Aorta (tissue), 5 donors: Measurements from ENCODE around the gene PLD3. TPM values are rescaled to one million over a fixed set of nuclear protein-coding genes. Genes with fewer than 3 reads are reported as not detected.

Source experiments
- ATAC-seq: fragments of 200-7000 bp; cut with Tn5 transposase; one replicate; pipeline ENCODE4 v1.9.1; 2022; ENCODE audit warnings: moderate library complexity; ENCODE audit not compliant: low FRiP score
- DNase-seq, 2 donors: peaks; one replicate each; pipeline ENCODE4 v3.0.0-alpha.2; 2020
- H3K27ac ChIP-seq, 2 donors: one replicate each; pipeline ENCODE4 v1.5.1; 2013; ENCODE audit warnings: low read length in 2 of 2, mild to moderate bottlenecking in 2 of 2, moderate library complexity in 2 of 2, control low read depth in 1 of 2, inconsistent platforms in 1 of 2, low read depth in 1 of 2
- H3K27me3 ChIP-seq, 2 donors: one replicate each; pipeline ENCODE4 v1.6.1; 2013; ENCODE audit warnings: control low read depth in 1 of 2, low read length in 1 of 2, mild to moderate bottlenecking in 1 of 2, moderate library complexity in 1 of 2; ENCODE audit not compliant: insufficient read depth in 2 of 2, control insufficient read depth in 1 of 2
- H3K36me3 ChIP-seq, 2 donors: one replicate each; pipeline ENCODE4 v1.6.1; 2013; ENCODE audit warnings: control low read depth in 1 of 2, low read length in 1 of 2, mild to moderate bottlenecking in 1 of 2; ENCODE audit not compliant: insufficient read depth in 2 of 2, control insufficient read depth in 1 of 2
- H3K4me1 ChIP-seq, 2 donors: one replicate each; pipeline ENCODE4 v1.6.1; 2013; ENCODE audit warnings: low read length in 2 of 2, control low read depth in 1 of 2, mild to moderate bottlenecking in 1 of 2, moderate library complexity in 1 of 2; ENCODE audit not compliant: insufficient read depth in 2 of 2, control insufficient read depth in 1 of 2
- H3K4me3 ChIP-seq, 2 donors: one replicate each; pipeline ENCODE4 v1.5.1; 2013; ENCODE audit warnings: low read length in 2 of 2, control low read depth in 1 of 2, mild to moderate bottlenecking in 1 of 2
- H3K9me3 ChIP-seq: one replicate; pipeline ENCODE4 v1.6.1; 2013; ENCODE audit warnings: mild to moderate bottlenecking, low read length; ENCODE audit not compliant: control insufficient read depth
- WGBS, 2 donors: extraction: QIAGEN DNeasy Blood & Tissue Kit; methylation state at CpG; one replicate each; pipeline ENCODE4 v1.1.7; 2013; 5-methylcytosine and 5-hydroxymethylcytosine counted together
- intact Hi-C, 2 donors: fragments of 100-400 bp; cut with DNase I; formaldehyde crosslinking; loops; one replicate each; pipeline versions ENCODE4 v1.14.2 to v1.15.0; 2022
- polyA plus RNA-seq, 2 donors: library from polyadenylated mRNA; stranded (reverse); fragments of 200-250 nt; gene quantifications; one replicate each; pipeline ENCODE4 v1.2.3, GENCODE V29; 2013
- total RNA-seq, 2 donors: library from RNA; stranded (reverse); fragmentation: NEBNext Ultra II Directional; extraction: Animal tissue kit (Norgen Biotek cat#: 25700); gene quantifications; one replicate each; pipeline ENCODE4 v1.2.1, GENCODE V29; 2021
- donor health status: healthy with polysubstance abuse.
- donor health status: Bipolar disorder and iron deficiency.
- donor health status: DM: no; HTN: no; CAD: no.
- donor health status: DM: no; HTN: no; CAD: no.
- donor health status: DM: yes; HTN: yes; CAD: no.

The PLD3 gene
- total and polyA plus RNA-seq, 4 donors: 143 to 291 (median 209) TPM

DNA sequence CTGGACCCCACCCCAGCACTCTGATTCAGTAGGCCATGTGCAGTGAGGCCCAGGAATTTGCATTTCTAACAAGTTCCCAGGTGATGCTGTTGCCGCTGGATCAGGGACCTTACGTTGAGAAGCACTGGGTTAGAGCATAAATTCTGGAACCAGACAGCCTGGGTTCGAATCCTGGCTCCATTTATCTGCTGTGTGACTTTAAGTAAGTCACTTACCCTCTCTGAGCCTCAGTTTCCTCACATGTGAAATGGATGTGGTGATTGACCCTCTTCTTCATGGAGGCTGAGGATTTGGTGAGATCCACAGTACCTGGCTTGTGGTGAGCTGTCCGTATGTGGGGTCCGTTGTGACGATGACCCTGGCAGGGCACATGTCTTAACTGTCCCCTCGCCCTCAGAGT is 25.6 kb downstream of the PLD3 start:
- no peaks in the 10 kb centered on the region for H3K4me1 ChIP-seq
- H3K4me3 ChIP-seq: no peak overlapping the region
- no peaks in the 10 kb centered on the region for H3K9me3 ChIP-seq
- peaks cover 0 to 8% of the 10 kb centered on the region in 2 donors for H3K36me3 ChIP-seq
- no peak for DNase-seq
- no peaks in the 10 kb centered on the region for H3K27me3 ChIP-seq
- WGBS, 2 donors: 94 to 95% methylated on average over 7 of the region's 7 CpGs
- H3K27ac ChIP-seq: no peak overlapping the region
- no peak for ATAC-seq
- intact Hi-C loops: no loop called here

DNA sequence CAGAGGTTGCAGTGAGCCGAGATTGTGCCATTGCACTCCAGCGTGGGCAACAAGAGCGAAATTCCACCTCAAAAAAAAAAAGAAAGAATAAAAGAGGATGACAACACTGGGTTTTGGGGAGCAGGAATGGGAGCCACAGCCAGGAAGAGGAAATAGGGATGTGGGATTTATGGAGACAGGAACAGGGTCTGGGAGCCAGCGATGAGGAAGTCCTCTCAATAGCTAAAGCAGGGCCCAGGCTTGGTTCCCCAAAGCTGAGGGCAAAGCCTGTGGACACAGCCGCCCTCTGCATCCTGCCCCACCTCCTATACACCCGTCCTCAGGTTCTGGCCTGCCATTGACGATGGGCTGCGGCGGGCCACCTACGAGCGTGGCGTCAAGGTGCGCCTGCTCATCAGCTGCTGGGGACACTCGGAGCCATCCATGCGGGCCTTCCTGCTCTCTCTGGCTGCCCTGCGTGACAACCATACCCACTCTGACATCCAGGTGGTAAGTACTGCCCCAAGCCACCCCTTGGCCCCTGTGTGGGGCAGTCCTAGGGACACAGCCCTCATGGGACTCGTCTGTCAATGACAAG is 27.9 kb downstream of the PLD3 start:
- H3K27ac ChIP-seq: no peak overlapping the region
- no peak overlapping the region for H3K4me3 ChIP-seq
- ATAC-seq (no peak), DNase-seq (no peak)
- peaks cover 0 to 8% of the 10 kb centered on the region in 2 donors for H3K36me3 ChIP-seq
- H3K27me3 ChIP-seq: no peaks in the 10 kb centered on the region
- no peaks in the 10 kb centered on the region for H3K4me1 ChIP-seq
- intact Hi-C loops: no loop called here
- no peaks in the 10 kb centered on the region for H3K9me3 ChIP-seq
- WGBS, 2 donors: 92 to 93% methylated on average over 16 to 17 of the region's 17 CpGs

DNA sequence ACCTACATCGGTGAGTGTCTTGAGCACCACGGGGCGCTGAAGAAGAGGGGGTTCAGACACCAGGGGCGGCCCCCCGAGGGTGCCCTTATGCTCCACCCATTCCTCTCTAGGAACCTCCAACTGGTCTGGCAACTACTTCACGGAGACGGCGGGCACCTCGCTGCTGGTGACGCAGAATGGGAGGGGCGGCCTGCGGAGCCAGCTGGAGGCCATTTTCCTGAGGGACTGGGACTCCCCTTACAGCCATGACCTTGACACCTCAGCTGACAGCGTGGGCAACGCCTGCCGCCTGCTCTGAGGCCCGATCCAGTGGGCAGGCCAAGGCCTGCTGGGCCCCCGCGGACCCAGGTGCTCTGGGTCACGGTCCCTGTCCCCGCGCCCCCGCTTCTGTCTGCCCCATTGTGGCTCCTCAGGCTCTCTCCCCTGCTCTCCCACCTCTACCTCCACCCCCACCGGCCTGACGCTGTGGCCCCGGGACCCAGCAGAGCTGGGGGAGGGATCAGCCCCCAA is 29.4 kb downstream of the PLD3 start:
- DNase-seq (no peak), ATAC-seq (no peak)
- no peaks in the 10 kb centered on the region for H3K9me3 ChIP-seq
- intact Hi-C loops: no loop called here
- no peaks in the 10 kb centered on the region for H3K27me3 ChIP-seq
- WGBS, 2 donors: 93 to 95% methylated on average over 25 of the region's 25 CpGs
- H3K4me1 ChIP-seq: no peaks in the 10 kb centered on the region
- peaks cover 0 to 8% of the 10 kb centered on the region in 2 donors for H3K36me3 ChIP-seq
- H3K27ac ChIP-seq: no peak overlapping the region
- no peak overlapping the region for H3K4me3 ChIP-seq

DNA sequence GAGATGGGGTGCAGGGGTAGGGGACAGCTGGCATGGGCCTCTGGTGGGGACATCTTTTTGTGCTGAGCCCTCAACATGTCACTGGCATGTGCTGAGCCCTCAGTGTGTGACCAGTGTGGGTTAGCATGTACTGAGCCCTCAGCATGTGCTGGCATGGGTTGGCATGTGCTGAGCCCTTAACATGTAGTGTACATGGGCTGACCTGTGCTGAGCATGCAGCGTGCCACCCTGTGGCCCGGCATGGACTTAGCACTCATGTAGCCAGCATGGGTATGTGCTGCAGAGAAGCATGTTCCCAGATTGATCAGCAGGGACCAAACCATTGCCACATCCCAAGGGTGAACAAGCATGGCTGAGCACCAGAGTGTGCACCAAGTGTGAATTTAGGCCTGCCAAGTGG is 30.0 kb downstream of the PLD3 start:
- DNase-seq (no peak), ATAC-seq (no peak)
- H3K36me3 ChIP-seq: peaks cover 0 to 8% of the 10 kb centered on the region in 2 donors
- H3K4me3 ChIP-seq: no peak overlapping the region
- no peak overlapping the region for H3K27ac ChIP-seq
- H3K9me3 ChIP-seq: no peaks in the 10 kb centered on the region
- 78 to 79% methylated on average over 2 of the region's 2 CpGs for WGBS, 2 donors
- no peaks in the 10 kb centered on the region for H3K27me3 ChIP-seq
- no peaks in the 10 kb centered on the region for H3K4me1 ChIP-seq
- intact Hi-C loops: no loop called here

DNA sequence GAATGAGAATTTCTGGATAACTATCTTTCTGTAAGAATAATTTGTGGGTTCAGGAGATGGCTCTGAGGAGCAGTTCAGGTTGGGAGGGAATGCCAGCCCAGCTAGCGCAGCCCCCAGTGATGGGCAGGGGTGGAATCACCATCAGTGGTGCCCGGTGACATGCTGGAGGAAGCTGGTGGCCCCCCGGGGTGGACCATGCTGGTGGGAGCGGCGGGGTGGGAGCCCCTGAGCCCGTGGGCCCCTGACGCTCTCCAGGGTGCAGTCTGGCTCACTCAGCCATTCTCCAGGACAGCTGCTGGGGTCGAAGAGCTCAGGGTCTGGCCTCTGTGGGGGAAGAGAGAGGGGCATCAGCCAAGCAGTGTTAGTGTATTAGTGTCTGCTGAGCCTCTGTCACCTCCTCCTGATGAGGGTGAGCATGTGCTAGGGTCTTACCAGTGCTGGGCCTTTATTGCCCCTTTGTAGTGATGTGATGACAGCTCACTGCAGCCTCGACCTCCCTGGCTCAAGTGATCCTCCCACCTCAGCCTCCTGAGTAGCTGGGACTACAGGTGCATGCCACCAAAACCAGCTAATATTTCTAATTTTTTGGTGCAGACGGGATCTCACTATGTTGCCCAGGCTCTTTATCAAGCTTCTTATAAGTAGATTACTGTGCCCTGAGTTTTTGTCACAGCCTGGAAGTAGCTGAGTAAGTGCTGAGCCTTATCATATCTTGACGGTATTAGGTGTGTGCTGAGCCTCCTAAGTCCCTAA is 31.1 kb downstream of the PLD3 start:
- 84 to 85% methylated on average over 11 of the region's 11 CpGs for WGBS, 2 donors
- Histone ChIP-seq H3K36me3 (peaks cover 0 to 3% of the 10 kb centered on the region in 2 donors), H3K9me3 (no peaks in the 10 kb centered on the region), H3K4me1 (no peaks in the 10 kb centered on the region), H3K27ac (no peak overlapping the region), H3K27me3 (no peaks in the 10 kb centered on the region), H3K4me3 (no peak overlapping the region)
- ATAC-seq (no peak), DNase-seq (no peak)
- intact Hi-C loops: no loop called here

DNA sequence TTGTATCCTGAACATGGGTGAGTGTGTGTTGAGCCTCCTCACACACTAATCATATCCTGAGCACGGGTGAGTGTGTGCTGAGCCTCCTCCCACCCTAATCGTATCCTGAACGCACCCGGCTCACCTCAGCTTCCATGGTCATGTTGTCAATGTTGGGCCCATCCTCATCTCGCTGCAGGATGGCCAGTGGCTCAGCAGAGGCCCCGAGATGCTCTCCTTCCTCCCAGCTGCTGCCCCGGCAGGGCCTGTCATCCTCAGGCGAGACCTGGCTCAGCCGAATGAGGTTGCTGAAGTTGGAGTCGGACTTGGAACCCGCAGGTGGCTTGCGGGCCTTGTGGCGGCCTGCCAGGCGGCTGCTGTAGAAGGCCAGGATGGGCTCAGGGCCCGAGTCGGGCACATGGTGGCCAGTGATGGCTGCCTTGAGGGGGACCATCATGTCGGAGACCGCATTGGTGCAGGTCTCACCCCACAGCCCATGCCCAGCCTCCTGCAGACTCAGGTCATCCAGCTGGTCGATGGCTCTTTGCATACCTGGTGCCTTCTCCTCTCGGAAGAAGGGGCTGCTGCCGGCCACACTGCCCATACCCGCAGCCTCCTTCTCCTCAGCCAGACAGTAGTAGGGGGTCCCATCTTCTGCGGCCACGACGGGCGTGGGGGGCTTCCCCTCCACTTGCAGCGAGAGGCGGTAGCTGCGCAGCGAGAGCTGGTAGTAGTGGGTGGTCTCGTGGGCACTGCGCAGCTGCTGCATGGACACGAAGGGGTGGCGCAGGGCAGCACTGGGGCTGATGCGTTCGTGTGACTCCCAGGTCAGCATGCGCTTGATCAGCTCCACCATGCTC is 31.9 kb downstream of the PLD3 start:
- peaks cover 0 to 3% of the 10 kb centered on the region in 2 donors for H3K36me3 ChIP-seq
- WGBS, 2 donors: 85 to 86% methylated on average over 37 of the region's 37 CpGs
- no peak for ATAC-seq

DNA sequence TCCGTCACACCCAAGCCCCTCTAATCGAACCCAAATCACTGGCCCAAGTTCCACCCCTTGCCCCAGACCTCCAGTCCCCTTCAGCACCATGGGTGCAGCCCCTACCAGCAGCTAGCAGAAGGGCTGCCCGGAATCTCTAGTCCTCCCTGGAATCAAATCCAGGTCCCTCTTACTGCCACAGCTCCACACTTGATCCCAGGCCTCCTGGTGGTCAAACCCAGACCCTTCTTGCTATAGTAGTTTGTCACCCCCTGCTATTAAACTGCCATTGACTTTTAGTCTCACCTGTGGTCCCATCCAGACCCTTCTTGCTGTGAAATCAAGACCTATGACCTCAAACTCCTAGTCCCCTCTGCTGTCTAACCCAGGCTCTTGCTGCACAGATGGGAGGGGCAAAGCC is 32.8 kb downstream of the PLD3 start:
- Histone ChIP-seq H3K27me3 (no peaks in the 10 kb centered on the region), H3K4me1 (no peaks in the 10 kb centered on the region), H3K4me3 (no peak overlapping the region), H3K27ac (no peak overlapping the region), H3K9me3 (no peaks in the 10 kb centered on the region), H3K36me3 (peaks cover 0 to 3% of the 10 kb centered on the region in 2 donors)
- DNase-seq (no peak), ATAC-seq (no peak)
- WGBS, 2 donors: 71 to 78% methylated on average over 3 of the region's 3 CpGs
- intact Hi-C loops: no loop called here

More for the DNA sequence above, 31.9 kb downstream of the PLD3 start:
- intact Hi-C loops: no loop called here
- no peak overlapping the region for H3K27ac ChIP-seq
- DNase-seq: no peak
- H3K9me3 ChIP-seq: no peaks in the 10 kb centered on the region
- H3K4me1 ChIP-seq: no peaks in the 10 kb centered on the region
- no peak overlapping the region for H3K4me3 ChIP-seq
- no peaks in the 10 kb centered on the region for H3K27me3 ChIP-seq

DNA sequence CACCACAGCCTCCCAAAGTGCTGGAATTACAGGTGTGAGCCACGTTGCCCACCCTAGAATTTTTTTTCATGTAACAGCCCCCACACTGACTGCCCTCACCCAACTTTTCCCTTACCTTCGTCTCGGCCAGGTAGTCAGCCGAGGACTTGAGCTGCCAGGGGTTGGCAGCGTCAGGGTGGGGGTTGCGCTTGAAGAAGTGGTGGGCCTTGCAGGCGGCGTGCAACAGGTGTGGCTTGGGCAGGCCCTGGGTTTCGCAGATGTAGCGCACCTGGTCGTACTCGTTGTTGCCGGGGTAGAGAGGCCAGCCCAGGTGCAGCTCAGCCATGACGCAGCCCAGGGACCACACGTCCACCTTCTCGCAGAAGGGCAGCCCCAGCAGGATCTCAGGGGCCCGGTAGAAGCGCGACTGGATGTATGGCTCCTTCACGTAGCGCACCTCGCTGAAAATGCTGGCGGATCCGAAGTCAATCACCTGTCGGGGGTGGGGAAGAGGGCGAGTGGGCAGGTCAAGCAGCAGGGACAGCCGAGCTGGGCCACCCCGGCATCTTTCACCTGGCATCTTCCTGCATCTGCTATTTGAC is 35.3 kb downstream of the PLD3 start:
- 79 to 85% methylated on average over 28 of the region's 28 CpGs for WGBS, 2 donors
- Histone ChIP-seq H3K4me3 (no peak overlapping the region), H3K36me3 (no peaks in the 10 kb centered on the region), H3K27ac (no peak overlapping the region), H3K4me1 (no peaks in the 10 kb centered on the region), H3K27me3 (no peaks in the 10 kb centered on the region), H3K9me3 (no peaks in the 10 kb centered on the region)
- ATAC-seq (no peak), DNase-seq (no peak)
- intact Hi-C loops: no loop called here
